22Rv1 (cell line): ENCODE measurements around the gene LSAMP.

Experiments
- CTCF ChIP-seq: fragments of 450-650 bp; IDR thresholded peaks from 2 replicates; pipeline ENCODE4 v1.5.1; 2017; ENCODE audit warnings: mild to moderate bottlenecking
- ZFX ChIP-seq: fragments of 450-650 bp; IDR thresholded peaks from 2 replicates; pipeline ENCODE4 v1.6.1; 2017; ENCODE audit warnings: antibody characterized with exemption, borderline replicate concordance

GRCh38 chr3:115931581-115931980 is 513.7 kb downstream of the LSAMP start:
- TF ChIP-seq CTCF (no peak), ZFX (no peak)
